HG03066 (cell line): Measurements from ENCODE around the gene SGCA.

ENCODE experiments used
- ATAC-seq: cut with Tn5 transposase; IDR thresholded peaks from one replicate; pipeline ENCODE4 v1.9.1; 2021; ENCODE audit warnings: low read depth; ENCODE audit not compliant: unreplicated experiment

SGCA gene

GRCh38 chr17:50219939-50220465 lies 54.2 kb downstream of the SGCA start:
- ATAC-seq = no peak

- no peak for ATAC-seq
These were observed 55.0 kb downstream of the SGCA start for GRCh38 chr17:50220811-50221210.

- no peak for ATAC-seq
These were observed 55.6 kb downstream of the SGCA start for GRCh38 chr17:50221266-50221863.

GRCh38 chr17:50221864-50222545 lies 56.2 kb downstream of the SGCA start:
- no peak for ATAC-seq

GRCh38 chr17:50222922-50223321 lies 57.1 kb downstream of the SGCA start:
- no peak for ATAC-seq
